KMS-11 (cell line): ENCODE measurements around the gene ATXN7L1.

Experiments used
- H2AFZ ChIP-seq: fragments of 200-600 bp; sonication (generic); 2 replicates; pipeline ENCODE4 v1.6.1; 2016; ENCODE audit warnings: antibody characterized with exemption, mixed run types, low read depth
- H3K27ac ChIP-seq: fragments of 200-600 bp; sonication (generic); 2 replicates; pipeline ENCODE4 v1.6.1; 2016; ENCODE audit warnings: mild to moderate bottlenecking, mixed run types
- H3K27me3 ChIP-seq: fragments of 200-600 bp; sonication (generic); 2 replicates; pipeline ENCODE4 v1.6.1; 2017; ENCODE audit warnings: mild to moderate bottlenecking, low read depth, mixed run types, moderate library complexity; ENCODE audit not compliant: insufficient read depth
- H3K36me3 ChIP-seq: fragments of 200-600 bp; sonication (generic); 2 replicates; pipeline ENCODE4 v1.6.1; 2017; ENCODE audit warnings: mild to moderate bottlenecking, mixed run types; ENCODE audit not compliant: insufficient read depth
- H3K4me1 ChIP-seq: fragments of 200-600 bp; sonication (generic); 2 replicates; pipeline ENCODE4 v1.6.1; 2016; ENCODE audit warnings: mild to moderate bottlenecking, low read depth, mixed run types; ENCODE audit not compliant: poor library complexity, severe bottlenecking
- H3K4me2 ChIP-seq: fragments of 200-600 bp; sonication (generic); 2 replicates; pipeline ENCODE4 v1.7.0; 2016; ENCODE audit warnings: mild to moderate bottlenecking, mixed run types
- H3K4me3 ChIP-seq: fragments of 200-600 bp; sonication (generic); IDR thresholded peaks from 2 replicates; pipeline ENCODE4 v1.6.1; 2017; ENCODE audit warnings: low read depth, low read length, mixed read lengths; ENCODE audit not compliant: insufficient read depth
- H3K79me2 ChIP-seq: fragments of 200-600 bp; sonication (generic); 2 replicates; pipeline ENCODE4 v1.6.1; 2016; ENCODE audit warnings: low read depth, mixed run types; ENCODE audit not compliant: insufficient read depth
- H3K9ac ChIP-seq: fragments of 200-600 bp; sonication (generic); 2 replicates; pipeline ENCODE4 v1.6.1; 2016; ENCODE audit warnings: mild to moderate bottlenecking, mixed run types
- H4K20me1 ChIP-seq: fragments of 200-600 bp; sonication (generic); 2 replicates; pipeline ENCODE4 v1.6.1; 2016; ENCODE audit warnings: mild to moderate bottlenecking, mixed run types; ENCODE audit not compliant: insufficient read depth
- CTCF ChIP-seq: fragments of 200-600 bp; sonication (generic); conservative IDR thresholded peaks from 2 replicates; pipeline ENCODE4 v1.6.1; 2017; ENCODE audit warnings: low read depth, mild to moderate bottlenecking, antibody characterized with exemption, low read length, moderate library complexity, mixed read lengths

The ATXN7L1 gene

GRCh38 chr7:105782391-105783042 is 93.9 kb downstream of the ATXN7L1 start:
- Histone ChIP-seq H3K27me3 (no peaks in the 10 kb centered on the region), H3K36me3 (no peaks in the 10 kb centered on the region), H3K9ac (no peak overlapping the region), H3K4me3 (no peak overlapping the region), H3K4me1 (no peaks in the 10 kb centered on the region), H3K27ac (no peak overlapping the region), H4K20me1 (no peaks in the 10 kb centered on the region), H2AFZ (no peak overlapping the region), H3K4me2 (no peak overlapping the region), H3K79me2 (no peaks in the 10 kb centered on the region)
- no peak for TF ChIP-seq CTCF

GRCh38 chr7:105779856-105780780 is 96.3 kb downstream of the ATXN7L1 start:
- no peaks in the 10 kb centered on the region for H4K20me1 ChIP-seq
- no peaks in the 10 kb centered on the region for H3K36me3 ChIP-seq
- H3K79me2 ChIP-seq, result no peaks in the 10 kb centered on the region
- H3K27ac ChIP-seq, result no peak overlapping the region
- no peaks in the 10 kb centered on the region for H3K4me1 ChIP-seq
- no peak overlapping the region for H3K4me2 ChIP-seq
- no peak overlapping the region for H3K9ac ChIP-seq
- no peaks in the 10 kb centered on the region for H3K27me3 ChIP-seq
- TF ChIP-seq CTCF, result no peak
- H2AFZ ChIP-seq, result no peak overlapping the region
- H3K4me3 ChIP-seq, result no peak overlapping the region

GRCh38 chr7:105778956-105779355 is 97.4 kb downstream of the ATXN7L1 start:
- no peak for TF ChIP-seq CTCF
- Histone ChIP-seq H3K27ac (no peak overlapping the region), H2AFZ (no peak overlapping the region), H3K9ac (no peak overlapping the region), H3K4me1 (no peaks in the 10 kb centered on the region), H3K4me2 (no peak overlapping the region), H3K79me2 (no peaks in the 10 kb centered on the region), H3K4me3 (no peak overlapping the region), H4K20me1 (no peaks in the 10 kb centered on the region), H3K36me3 (no peaks in the 10 kb centered on the region), H3K27me3 (no peaks in the 10 kb centered on the region)

GRCh38 chr7:105776986-105777910 is 99.2 kb downstream of the ATXN7L1 start:
- Histone ChIP-seq H3K27me3 (no peaks in the 10 kb centered on the region), H3K36me3 (no peaks in the 10 kb centered on the region), H4K20me1 (no peaks in the 10 kb centered on the region), H3K27ac (no peak overlapping the region), H3K4me1 (no peaks in the 10 kb centered on the region), H3K4me2 (no peak overlapping the region), H3K4me3 (no peak overlapping the region), H3K79me2 (no peaks in the 10 kb centered on the region), H3K9ac (no peak overlapping the region), H2AFZ (no peak overlapping the region)
- TF ChIP-seq CTCF, result no peak
